SK-N-SH treated with all-trans-retinoic acid at 6 μM for 48 hours (cell line): ENCODE data around the gene RPL3.

ENCODE experiments used
- ATAC-seq: fragments of 200-7000 bp; cut with Tn5 transposase; 3 replicates; pipeline ENCODE4 v1.9.1; 2020; ENCODE audit warnings: mild to moderate bottlenecking, moderate library complexity
- BACH2 ChIP-seq: fragments of 250-450 bp; sonication (Bioruptor Pico); IDR thresholded peaks from 2 replicates; pipeline ENCODE4 v1.9.0; 2021; ENCODE audit warnings: mild to moderate bottlenecking, borderline replicate concordance
- CSDC2 ChIP-seq: fragments of 250-450 bp; sonication (Bioruptor Pico); IDR thresholded peaks from 2 replicates; pipeline ENCODE4 v1.5.0; 2020; ENCODE audit warnings: mild to moderate bottlenecking, moderate library complexity
- ESRRG ChIP-seq: fragments of 250-450 bp; sonication (Bioruptor Pico); IDR thresholded peaks from 2 replicates; pipeline ENCODE4 v1.6.1; 2021; ENCODE audit warnings: mild to moderate bottlenecking
- GLIS3 ChIP-seq: fragments of 250-450 bp; sonication (Bioruptor Pico); IDR thresholded peaks from 2 replicates; pipeline ENCODE4 v1.5.0; 2020; ENCODE audit warnings: mild to moderate bottlenecking, moderate library complexity
- ISL1 ChIP-seq: fragments of 250-450 bp; sonication (Bioruptor Pico); IDR thresholded peaks from 2 replicates; pipeline ENCODE4 v2.1.2; 2022; ENCODE audit warnings: mild to moderate bottlenecking, moderate library complexity
- OSR1 ChIP-seq: fragments of 250-450 bp; sonication (Bioruptor Pico); IDR thresholded peaks from 2 replicates; pipeline ENCODE4 v1.8.0; 2022; ENCODE audit warnings: moderate library complexity, mild to moderate bottlenecking, inconsistent platforms
- PPARA ChIP-seq: fragments of 250-450 bp; sonication (Bioruptor Pico); IDR thresholded peaks from 2 replicates; pipeline ENCODE4 v1.5.0; 2020; ENCODE audit warnings: mild to moderate bottlenecking, borderline replicate concordance
- TOX ChIP-seq: fragments of 250-450 bp; sonication (Bioruptor Pico); IDR thresholded peaks from 2 replicates; pipeline ENCODE4 v1.8.0; 2021; ENCODE audit warnings: mild to moderate bottlenecking, moderate library complexity, borderline replicate concordance
- ZC3H10 ChIP-seq: fragments of 250-450 bp; sonication (Bioruptor Pico); IDR thresholded peaks from 2 replicates; pipeline ENCODE4 v1.5.1; 2021; ENCODE audit warnings: mild to moderate bottlenecking, moderate library complexity
- ZFP3 ChIP-seq: fragments of 250-450 bp; sonication (Bioruptor Pico); IDR thresholded peaks from 2 replicates; pipeline ENCODE4 v1.5.0; 2020; ENCODE audit warnings: mild to moderate bottlenecking, moderate library complexity
- ZFP30 ChIP-seq: fragments of 450-650 bp; formaldehyde crosslinking; IDR thresholded peaks from 2 replicates; pipeline ENCODE4 v1.5.0; 2022; ENCODE audit warnings: mild to moderate bottlenecking, moderate library complexity
- ZNF70 ChIP-seq: fragments of 450-650 bp; formaldehyde crosslinking; IDR thresholded peaks from 2 replicates; pipeline ENCODE4 v1.5.0; 2020; ENCODE audit warnings: mild to moderate bottlenecking, moderate library complexity
- TF ChIP-seq, protein P1 (sequence below): fragments of 250-450 bp; sonication (Bioruptor Pico); IDR thresholded peaks from 2 replicates; pipeline ENCODE4 v1.5.1; 2020; ENCODE audit warnings: low read depth, mild to moderate bottlenecking, moderate library complexity
- TF ChIP-seq, protein P2 (sequence below): fragments of 250-450 bp; sonication (Bioruptor Pico); IDR thresholded peaks from 2 replicates; pipeline ENCODE4 v1.8.0; 2021; ENCODE audit warnings: low read depth, mild to moderate bottlenecking, moderate library complexity, borderline replicate concordance
- TF ChIP-seq, protein P3 (sequence below): fragments of 250-450 bp; sonication (Bioruptor Pico); IDR thresholded peaks from 2 replicates; pipeline ENCODE4 v1.5.1; 2021; ENCODE audit warnings: mild to moderate bottlenecking, moderate library complexity

Gene RPL3

DNA sequence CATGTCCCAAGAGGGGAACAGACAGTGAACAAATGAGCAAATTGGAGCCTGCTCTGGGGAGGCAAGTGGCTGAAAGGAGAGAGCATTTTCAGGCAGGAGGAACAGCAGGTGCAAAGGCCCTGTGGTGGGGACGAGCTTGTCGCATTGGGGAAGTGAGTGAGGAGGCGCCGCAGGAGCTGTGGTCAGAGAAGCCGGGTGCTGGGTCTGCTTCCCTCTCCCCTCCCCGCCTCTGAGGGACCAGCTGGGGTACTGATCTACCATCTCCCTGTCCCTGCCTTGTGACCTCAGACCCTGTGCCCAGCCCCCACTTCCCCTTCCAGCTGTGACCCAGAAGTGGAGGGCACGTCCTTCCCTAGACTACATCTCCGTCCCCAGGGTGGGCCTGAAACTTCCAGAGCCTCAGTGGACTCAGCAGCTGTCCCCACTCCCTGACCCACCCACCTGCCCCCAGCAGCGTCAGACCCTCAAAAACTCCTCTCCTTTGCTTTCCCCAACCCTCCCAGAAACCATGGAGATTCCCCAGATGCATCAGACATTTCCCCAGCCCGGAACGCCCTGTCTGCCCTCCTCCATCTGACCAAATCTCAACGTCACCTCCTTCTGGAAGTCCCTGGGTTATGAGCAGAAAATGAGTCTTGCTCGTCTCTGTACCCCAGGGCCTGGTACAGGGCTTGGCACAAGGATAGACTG, 54.9 kb downstream of the RPL3 start:
- no peak for ATAC-seq
- TF ChIP-seq ZFP30: no peak
- TF ChIP-seq ESRRG (CRISPR knock-in tag): no peak
- TF ChIP-seq, protein P1, sequence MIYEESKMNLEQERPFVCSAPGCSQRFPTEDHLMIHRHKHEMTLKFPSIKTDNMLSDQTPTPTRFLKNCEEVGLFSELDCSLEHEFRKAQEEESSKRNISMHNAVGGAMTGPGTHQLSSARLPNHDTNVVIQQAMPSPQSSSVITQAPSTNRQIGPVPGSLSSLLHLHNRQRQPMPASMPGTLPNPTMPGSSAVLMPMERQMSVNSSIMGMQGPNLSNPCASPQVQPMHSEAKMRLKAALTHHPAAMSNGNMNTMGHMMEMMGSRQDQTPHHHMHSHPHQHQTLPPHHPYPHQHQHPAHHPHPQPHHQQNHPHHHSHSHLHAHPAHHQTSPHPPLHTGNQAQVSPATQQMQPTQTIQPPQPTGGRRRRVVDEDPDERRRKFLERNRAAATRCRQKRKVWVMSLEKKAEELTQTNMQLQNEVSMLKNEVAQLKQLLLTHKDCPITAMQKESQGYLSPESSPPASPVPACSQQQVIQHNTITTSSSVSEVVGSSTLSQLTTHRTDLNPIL (CRISPR knock-in tag): no peak
- TF ChIP-seq ZC3H10: no peak
- no peak for TF ChIP-seq PPARA (CRISPR knock-in tag)
- no peak for TF ChIP-seq CSDC2 (CRISPR knock-in tag)
- TF ChIP-seq TOX: no peak

DNA sequence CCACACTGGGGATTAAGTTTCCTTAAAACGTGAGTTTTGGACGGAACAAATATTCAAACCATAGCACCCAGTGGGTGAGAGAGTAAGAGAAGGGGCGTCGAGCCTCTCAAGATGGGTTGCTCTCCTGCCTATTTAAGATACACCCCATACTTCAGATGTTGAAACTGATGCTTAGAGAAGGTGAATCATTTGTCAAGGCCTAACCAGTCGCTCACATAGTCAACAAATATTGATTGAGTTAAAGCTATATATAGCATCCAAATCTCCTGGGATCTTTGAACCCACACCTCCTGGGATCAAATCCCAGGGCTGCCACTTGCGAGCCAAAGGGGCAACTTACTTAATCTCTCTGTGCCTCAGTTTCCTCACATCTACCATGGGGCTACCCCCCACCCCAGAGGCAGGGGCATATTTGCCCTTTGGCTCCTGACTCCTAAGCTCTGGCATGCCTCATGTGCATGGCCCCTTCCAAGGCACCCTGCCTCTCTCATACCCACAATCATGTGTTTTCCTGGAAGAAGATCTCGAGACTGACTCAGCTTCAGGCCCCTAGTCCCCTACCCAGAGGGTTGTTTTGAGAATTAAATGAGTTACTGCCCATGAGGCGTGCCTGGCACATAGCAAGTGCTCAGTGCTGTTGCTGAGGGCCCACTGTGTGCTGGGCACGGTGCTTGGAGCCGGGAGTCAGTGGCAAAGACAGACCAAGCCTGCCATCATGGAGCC, 55.6 kb downstream of the RPL3 start:
- TF ChIP-seq GLIS3 (CRISPR knock-in tag) (no peak), ISL1 (CRISPR knock-in tag) (no peak), OSR1 (CRISPR knock-in tag) (no peak), ZFP30 (no peak), PPARA (CRISPR knock-in tag) (no peak), BACH2 (no peak), ZFP3 (no peak), ESRRG (CRISPR knock-in tag) (no peak), ZNF70 (CRISPR knock-in tag) (no peak)
- TF ChIP-seq, protein P2, sequence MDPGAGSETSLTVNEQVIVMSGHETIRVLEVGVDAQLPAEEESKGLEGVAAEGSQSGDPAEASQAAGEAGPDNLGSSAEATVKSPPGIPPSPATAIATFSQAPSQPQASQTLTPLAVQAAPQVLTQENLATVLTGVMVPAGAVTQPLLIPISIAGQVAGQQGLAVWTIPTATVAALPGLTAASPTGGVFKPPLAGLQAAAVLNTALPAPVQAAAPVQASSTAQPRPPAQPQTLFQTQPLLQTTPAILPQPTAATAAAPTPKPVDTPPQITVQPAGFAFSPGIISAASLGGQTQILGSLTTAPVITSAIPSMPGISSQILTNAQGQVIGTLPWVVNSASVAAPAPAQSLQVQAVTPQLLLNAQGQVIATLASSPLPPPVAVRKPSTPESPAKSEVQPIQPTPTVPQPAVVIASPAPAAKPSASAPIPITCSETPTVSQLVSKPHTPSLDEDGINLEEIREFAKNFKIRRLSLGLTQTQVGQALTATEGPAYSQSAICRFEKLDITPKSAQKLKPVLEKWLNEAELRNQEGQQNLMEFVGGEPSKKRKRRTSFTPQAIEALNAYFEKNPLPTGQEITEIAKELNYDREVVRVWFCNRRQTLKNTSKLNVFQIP: no peak
- TF ChIP-seq, protein P3, sequence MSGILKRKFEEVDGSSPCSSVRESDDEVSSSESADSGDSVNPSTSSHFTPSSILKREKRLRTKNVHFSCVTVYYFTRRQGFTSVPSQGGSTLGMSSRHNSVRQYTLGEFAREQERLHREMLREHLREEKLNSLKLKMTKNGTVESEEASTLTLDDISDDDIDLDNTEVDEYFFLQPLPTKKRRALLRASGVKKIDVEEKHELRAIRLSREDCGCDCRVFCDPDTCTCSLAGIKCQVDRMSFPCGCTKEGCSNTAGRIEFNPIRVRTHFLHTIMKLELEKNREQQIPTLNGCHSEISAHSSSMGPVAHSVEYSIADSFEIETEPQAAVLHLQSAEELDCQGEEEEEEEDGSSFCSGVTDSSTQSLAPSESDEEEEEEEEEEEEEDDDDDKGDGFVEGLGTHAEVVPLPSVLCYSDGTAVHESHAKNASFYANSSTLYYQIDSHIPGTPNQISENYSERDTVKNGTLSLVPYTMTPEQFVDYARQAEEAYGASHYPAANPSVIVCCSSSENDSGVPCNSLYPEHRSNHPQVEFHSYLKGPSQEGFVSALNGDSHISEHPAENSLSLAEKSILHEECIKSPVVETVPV (CRISPR knock-in tag): no peak
- ATAC-seq: no peak
